K562 (cell line): Measurements from ENCODE around the gene CPOX. TPM values are rescaled to one million over a fixed set of nuclear protein-coding genes. Genes with fewer than 3 reads are reported as not detected.

Source experiments
- ATAC-seq: fragments of 200-7000 bp; cut with Tn5 transposase; 3 replicates; pipeline ENCODE4 v1.9.1; 2020; ENCODE audit warnings: moderate library complexity
- BruUV-seq: library from RNA; stranded (reverse); fragments of 400-500 nt; replicated peaks from 2 replicates; lab custom pipeline; 2021; lab: Mats Ljungman, UMichigan
- CTCF ChIA-PET: fragments of 300-600 bp; formaldehyde crosslinking; extraction: SDS; loops from one replicate; lab custom pipeline; 2021; ENCODE audit warnings: low intra/inter-chr PET ratio; lab: Yijun Ruan, JAX
- POLR2A ChIA-PET: fragments of 300-600, 350-650 bp; sonication (Branson Sonifier 250); formaldehyde crosslinking; extraction: SDS; loops from one replicate; lab custom pipeline; 2021; ENCODE audit warnings: antibody characterized with exemption, inconsistent platforms; lab: Yijun Ruan, JAX
- DNase-seq, 4 experiments: peaks; one replicate each; pipeline versions ENCODE4 v3.0.0 to v3.0.0-alpha.2; 2011 to 2018; ENCODE audit warnings: low spot score in 3 of 4, mixed read lengths in 3 of 4; ENCODE audit errors: extremely low read depth in 1 of 4
- FAIRE-seq: peaks from 2 replicates; lab custom pipeline; 2011; peaks lifted over from hg19 to GRCh38; lab: Jason Lieb, UNC
- H2AFZ ChIP-seq: 2 replicates; pipeline ENCODE4 v1.6.0; 2011; ENCODE audit warnings: low read depth, low read length, control low read depth, inconsistent platforms
- H3K27ac ChIP-seq: fragments of 200-600 bp; 3 replicates; pipeline ENCODE4 v1.8.0; 2011; ENCODE audit warnings: low read depth, mild to moderate bottlenecking, control low read depth, inconsistent platforms, low read length, moderate library complexity, mixed read lengths; ENCODE audit errors: extremely low read depth
- H3K27me3 ChIP-seq, 2 experiments: fragments of 300-600 bp in 1 of 2; 2 replicates in 1 of 2; 3 replicates in 1 of 2; pipeline versions ENCODE4 v1.6.0 to v1.8.0; 2011; ENCODE audit warnings: inconsistent platforms in 2 of 2, low read length in 2 of 2, mild to moderate bottlenecking in 1 of 2, mixed read lengths in 1 of 2, moderate library complexity in 1 of 2; ENCODE audit not compliant: control insufficient read depth in 2 of 2, insufficient read depth in 2 of 2
- H3K36me3 ChIP-seq: fragments of 300-600 bp; 3 replicates; pipeline ENCODE4 v1.8.0; 2011; ENCODE audit warnings: mild to moderate bottlenecking, low read length, inconsistent platforms; ENCODE audit not compliant: control insufficient read depth, insufficient read depth
- H3K4me1 ChIP-seq, 2 experiments: fragments of 200-600 bp in 1 of 2; replicated peaks in 1 of 2; 2 replicates in 1 of 2; 3 replicates in 1 of 2; pipeline versions ENCODE4 v1.5.1 to v1.8.0; 2011; ENCODE audit warnings: inconsistent platforms in 2 of 2, low read length in 2 of 2, mild to moderate bottlenecking in 1 of 2, mixed read lengths in 1 of 2, moderate library complexity in 1 of 2; ENCODE audit not compliant: control insufficient read depth in 2 of 2, insufficient read depth in 2 of 2
- H3K4me2 ChIP-seq: 2 replicates; pipeline ENCODE4 v1.6.1; 2011; ENCODE audit warnings: low read length, control low read depth, inconsistent platforms, mixed read lengths; ENCODE audit not compliant: insufficient read depth
- H3K4me3 ChIP-seq: fragments of 200-600 bp; sonication (generic), shearing (Covaris generic); 2 replicates; pipeline ENCODE4 v1.5.1; 2016; ENCODE audit warnings: control low read depth, inconsistent platforms
- H3K79me2 ChIP-seq: fragments of 200-600 bp; 3 replicates; pipeline ENCODE4 v1.8.0; 2011; ENCODE audit warnings: low read length, inconsistent platforms; ENCODE audit not compliant: control insufficient read depth, insufficient read depth
- H3K9ac ChIP-seq, 2 experiments: 2 replicates each; pipeline versions ENCODE4 v1.6.0 to v1.6.1; 2011; ENCODE audit warnings: low read depth in 2 of 2, low read length in 2 of 2, control low read depth in 1 of 2, inconsistent platforms in 1 of 2, mild to moderate bottlenecking in 1 of 2, mixed read lengths in 1 of 2; ENCODE audit not compliant: insufficient read depth in 1 of 2
- H3K9me1 ChIP-seq: one replicate; pipeline ENCODE4 v1.6.0; 2011; ENCODE audit warnings: inconsistent platforms, mild to moderate bottlenecking, low read length, moderate library complexity; ENCODE audit not compliant: control insufficient read depth, insufficient read depth
- H3K9me3 ChIP-seq: replicated peaks from 2 replicates; pipeline ENCODE4 v1.5.1; 2011; ENCODE audit warnings: low read depth, low read length, inconsistent platforms; ENCODE audit not compliant: control insufficient read depth, insufficient read depth
- H4K20me1 ChIP-seq: replicated peaks from 2 replicates; pipeline ENCODE4 v1.6.1; 2011; ENCODE audit warnings: low read length, inconsistent platforms, mixed read lengths; ENCODE audit not compliant: control insufficient read depth, insufficient read depth
- CTCF ChIP-seq, 3 experiments: IDR thresholded peaks in 2 of 3; conservative IDR thresholded peaks in 1 of 3; 2 replicates each; pipeline ENCODE4 v1.5.1; 2011 to 2012; ENCODE audit warnings: low read length in 3 of 3, mild to moderate bottlenecking in 3 of 3, control low read depth in 2 of 3, improper control_type of control experiment in 1 of 3, inconsistent platforms in 1 of 3, low read depth in 1 of 3, mixed read lengths in 1 of 3, moderate library complexity in 1 of 3; ENCODE audit not compliant: insufficient read depth in 2 of 3
- GATA2 ChIP-seq: sonication (generic); formaldehyde crosslinking; IDR thresholded peaks from 2 replicates; pipeline ENCODE4 v1.4.0; 2020; ENCODE audit warnings: mild to moderate bottlenecking, missing genetic modification reagents
- NFIC ChIP-seq: fragments of 450-650 bp; IDR thresholded peaks from 2 replicates; pipeline ENCODE4 v1.6.1; 2017; ENCODE audit warnings: mild to moderate bottlenecking, inconsistent platforms
- RAD21 ChIP-seq, 2 experiments: fragments of 250-450 bp in 1 of 2; fragments of 450-650 bp in 1 of 2; sonication (Bioruptor Pico) in 1 of 2; formaldehyde crosslinking in 1 of 2; IDR thresholded peaks in 1 of 2; conservative IDR thresholded peaks in 1 of 2; 2 replicates each; pipeline versions ENCODE4 v1.4.0 to v1.8.0; 2020 to 2022; ENCODE audit warnings: mild to moderate bottlenecking in 2 of 2, moderate library complexity in 1 of 2
- RBM25 ChIP-seq: fragments of 200-400 bp; formaldehyde crosslinking; IDR thresholded peaks from 2 replicates; pipeline ENCODE4 v1.6.1; 2018; ENCODE audit warnings: low read length, low read depth, moderate library complexity; ENCODE audit not compliant: severe bottlenecking
- ZNF518B ChIP-seq: fragments of 250-450 bp; sonication (Bioruptor Pico); IDR thresholded peaks from 2 replicates; pipeline ENCODE4 v1.5.0; 2021; ENCODE audit warnings: mild to moderate bottlenecking, moderate library complexity
- WGBS: fragments of 100-300 bp; shearing (Covaris generic); methylation state at CpG from one replicate; pipeline ENCODE4 v1.1.6; 2016; ENCODE audit warnings: low coverage, mixed read lengths; ENCODE audit not compliant: insufficient coverage; ENCODE audit errors: missing lambda C conversion rate; 5-methylcytosine and 5-hydroxymethylcytosine counted together
- in situ Hi-C: fragments of 300-500 bp; cut with MboI; formaldehyde crosslinking; loops from 4 replicates; pipeline ENCODE4 v1.15.0; 2018; ENCODE audit warnings: inconsistent platforms, mixed read lengths
- intact Hi-C: fragments of 100-400 bp; cut with micrococcal nuclease; formaldehyde crosslinking; loops from 2 replicates; pipeline ENCODE4 v1.14.2; 2022
- polyA plus RNA-seq, 8 experiments: library from polyadenylated mRNA; depleted of rRNA in 4 of 8; stranded (reverse) in 5 of 8; unstranded in 3 of 8; fragments of >200 nt; fragmentation: Nextera tagmentation in 2 of 8; fragmentation: Illumina TruSeq in 1 of 8; extraction: Ambion mirVana in 2 of 8; extraction: Trizol in 1 of 8; gene quantifications; 2 replicates each; pipeline versions ENCODE4 v1.2.1 to v1.2.3, GENCODE V29; 2011 to 2014; ENCODE audit warnings: inconsistent platforms in 1 of 8, missing spikeins in 1 of 8
- total RNA-seq, 7 experiments: library from RNA; depleted of rRNA in 6 of 7; stranded (reverse); fragments of >200 nt in 6 of 7; fragmentation: Illumina TruSeq in 2 of 7; extraction: Trizol in 2 of 7; gene quantifications; 2 replicates each; pipeline versions ENCODE4 v1.2.1 to v1.2.3, GENCODE V29; 2011 to 2021; ENCODE audit warnings: low replicate concordance in 1 of 7

The CPOX gene
- total and polyA plus RNA-seq, 9 of the 15 experiments (the other 6 are each of a cell fraction or from before 2014, with no cell fraction given), result 14.6 to 82.1 (median 24.8) TPM

DNA sequence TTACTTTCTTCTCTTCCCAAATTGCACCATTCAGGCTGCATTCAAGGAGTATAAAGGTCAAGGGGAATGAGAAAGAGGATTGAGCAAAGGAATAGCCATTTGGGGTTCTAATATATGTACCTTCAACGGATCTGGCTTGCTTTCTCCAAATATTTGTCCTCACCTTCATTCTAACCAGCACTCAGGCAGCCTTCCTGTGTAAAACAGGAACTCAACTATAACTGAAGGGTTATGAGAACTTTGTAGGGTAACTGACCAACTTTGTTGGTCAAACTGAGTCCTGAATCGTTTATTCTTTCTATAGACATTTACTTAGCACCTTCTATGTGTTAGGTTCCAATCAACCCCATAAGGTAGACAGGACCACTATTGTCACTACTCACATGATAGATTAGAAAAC is 5.1 kb upstream of the CPOX start:
- H3K36me3 ChIP-seq, result no peaks in the 10 kb centered on the region
- H3K4me3 ChIP-seq, result no peak overlapping the region
- POLR2A ChIA-PET, result no interaction called here
- DNase-seq, result no peak
- FAIRE-seq, result no peak
- H3K4me2 ChIP-seq, result no peak overlapping the region
- H3K4me1 ChIP-seq, result peaks cover 6 to 13% of the 10 kb centered on the region in 2 experiments; a peak in 3 of 5 replicates
- CTCF ChIA-PET, result no interaction called here
- in situ Hi-C loops, result loop anchor here (5.0 kb wide), 1 partner anchor 384 kb away; no protein-coding TSS in a partner anchor
- TF ChIP-seq NFIC, result no peak
- H3K9me3 ChIP-seq, result no peaks in the 10 kb centered on the region; the same call in 1 of the 2 replicates
- no peak for ATAC-seq
- no TSS peak for BruUV-seq
- H3K9me1 ChIP-seq, result no peaks in the 10 kb centered on the region
- no peaks in the 10 kb centered on the region for H4K20me1 ChIP-seq
- no peak overlapping the region for H3K9ac ChIP-seq
- H2AFZ ChIP-seq, result peak overlapping the region; percentile 72; the same call in 1 of the 2 replicates
- no peak overlapping the region for H3K27ac ChIP-seq
- peaks cover under 1% of the 10 kb centered on the region; the same call in 1 of the 3 replicates for H3K79me2 ChIP-seq
- WGBS, result 7% methylated on average over 2 of the region's 2 CpGs
- no peaks in the 10 kb centered on the region for H3K27me3 ChIP-seq
- intact Hi-C loops, result loop anchor here (10.0 kb wide), 1 partner anchor 564 kb away; the partner anchor contains the start of gene GABRR3

GRCh38 chr3:98596541-98597500 is 3.4 kb upstream of the CPOX start:
- BruUV-seq, result no TSS peak
- H3K79me2 ChIP-seq, result peaks cover 17% of the 10 kb centered on the region
- 0 out of 3 replicates have a peak, but pooled peaks cover 2% of the 10 kb centered on the region for H3K36me3 ChIP-seq
- no peak for FAIRE-seq
- ChIA-PET CTCF (no interaction called here), POLR2A (no interaction called here)
- no peaks in the 10 kb centered on the region for H3K27me3 ChIP-seq
- DNase-seq, result peak in 3 of 4 experiments; percentile 14 to 51 (median 15)
- H4K20me1 ChIP-seq, result no peaks in the 10 kb centered on the region
- H3K27ac ChIP-seq, result no peak overlapping the region
- H3K9ac ChIP-seq, result no peak overlapping the region
- TF ChIP-seq ZNF518B (CRISPR knock-in tag), result no peak
- peak; percentile 4 to 46 (median 39); a peak in 3 of 6 replicates for TF ChIP-seq CTCF (IDR thresholded peaks at IDR 0.05 in 2 of 3, conservative IDR thresholded peaks at IDR 0.05 in 1 of 3; ENCODE audit: insufficient read depth in 2 of 3, low read depth in 1 of 3, low read length in 3 of 3)
- peak; percentile 46 for TF ChIP-seq RBM25
- TF ChIP-seq GATA2, result no peak
- TF ChIP-seq RAD21 (CRISPR knock-in tag; conservative IDR thresholded peaks at IDR 0.05 in 1 of 2, IDR thresholded peaks at IDR 0.05 in 1 of 2), result peak in 1 of 2 experiments; percentile 19; a peak in 1 of 4 replicates
- TF ChIP-seq, all 486 proteins: peak for 3
- Histone ChIP-seq H3K4me3 (no peak overlapping the region), H2AFZ (peak overlapping the region; percentile 19; the same call in 1 of the 2 replicates), H3K4me2 (no peak overlapping the region), H3K4me1 (peaks cover 13 to 14% of the 10 kb centered on the region in 2 experiments; a peak in 4 of 5 replicates), H3K9me1 (no peaks in the 10 kb centered on the region), H3K9me3 (no peaks in the 10 kb centered on the region; the same call in 1 of the 2 replicates)
- ATAC-seq, result no peak
- 0% methylated on average over 1 of the region's 1 CpG for whole genome bisulfite sequencing
- in situ Hi-C loops (loop anchor here (5.0 kb wide), 1 partner anchor 385 kb away; no protein-coding TSS in a partner anchor), intact Hi-C loops (loop anchor here (10.0 kb wide), 1 partner anchor 562 kb away; the partner anchor contains the start of gene GABRR3)
